Esophagus muscularis mucosa (tissue), 4 donors: Measurements from ENCODE around the gene TAS2R50. TPM values are rescaled to one million over a fixed set of nuclear protein-coding genes. Genes with fewer than 3 reads are reported as not detected.

Experiments
- DNase-seq: peaks from one replicate; pipeline ENCODE4 v3.0.0-alpha.2; 2017; ENCODE audit errors: extremely low spot score
- H3K27ac ChIP-seq, 4 donors: fragments of 200-600 bp; sonication (generic); replicated peaks in 1 of 4; 1 replicate in 3 of 4; 2 replicates in 1 of 4; pipeline ENCODE4 v1.5.1; 2016 to 2019; ENCODE audit warnings: mild to moderate bottlenecking in 1 of 4
- H3K27me3 ChIP-seq, 4 donors: fragments of 200-600 bp; sonication (generic); one replicate each; pipeline versions ENCODE4 v1.5.1 to v1.6.0; 2016 to 2019
- H3K36me3 ChIP-seq, 4 donors: fragments of 200-600 bp; sonication (generic); one replicate each; pipeline ENCODE4 v1.5.1; 2016 to 2019
- H3K4me1 ChIP-seq, 4 donors: fragments of 200-600 bp; sonication (generic); one replicate each; pipeline ENCODE4 v1.5.1; 2016 to 2019
- H3K4me3 ChIP-seq, 4 donors: fragments of 200-600 bp; sonication (generic); 1 replicate in 2 of 4; 2 replicates in 2 of 4; pipeline ENCODE4 v1.5.1; 2016 to 2019; ENCODE audit warnings: mild to moderate bottlenecking in 4 of 4, moderate library complexity in 1 of 4
- H3K9me3 ChIP-seq, 4 donors: fragments of 200-600 bp; sonication (generic); 1 replicate in 3 of 4; 2 replicates in 1 of 4; pipeline ENCODE4 v1.5.1; 2016 to 2019
- EP300 ChIP-seq: sonication (generic); formaldehyde crosslinking; IDR thresholded peaks from one replicate; pipeline ENCODE4 v1.6.1; 2017; ENCODE audit warnings: antibody characterized with exemption
- POLR2A ChIP-seq: fragments of 450-650 bp; IDR thresholded peaks from one replicate; pipeline ENCODE4 v1.6.1; 2017; ENCODE audit warnings: antibody characterized with exemption, moderate library complexity, mild to moderate bottlenecking, low read depth
- POLR2AphosphoS5 ChIP-seq, 2 donors: sonication (generic); formaldehyde crosslinking; IDR thresholded peaks; one replicate each; pipeline ENCODE4 v1.6.1; 2017; ENCODE audit warnings: antibody characterized with exemption in 2 of 2
- WGBS: methylation state at CpG from one replicate; pipeline ENCODE4 v1.1.5; 2018; 5-methylcytosine and 5-hydroxymethylcytosine counted together
- intact Hi-C: fragments of 100-400 bp; cut with DNase I; formaldehyde crosslinking; loops from one replicate; pipeline ENCODE4 v1.15.1; 2023
- total RNA-seq, 4 donors: library from RNA; depleted of rRNA; stranded (reverse); fragments of >200 nt; gene quantifications; one replicate each; pipeline versions ENCODE4 v1.1.0 to v1.2.1, GENCODE V29; 2016
- TF ChIP-seq, protein P1 (sequence below), 3 experiments: fragments of 200-600 bp in 2 of 3; fragments of 450-650 bp in 1 of 3; sonication (generic) in 2 of 3; IDR thresholded peaks; one replicate each; pipeline ENCODE4 v1.5.1; 2017 to 2019; ENCODE audit warnings: antibody characterized with exemption in 3 of 3, mild to moderate bottlenecking in 2 of 3, moderate library complexity in 1 of 3

TAS2R50 gene
- total RNA-seq, 4 donors from 2014 or later = 0.99 to 4.2 (median 1.3) TPM

DNA sequence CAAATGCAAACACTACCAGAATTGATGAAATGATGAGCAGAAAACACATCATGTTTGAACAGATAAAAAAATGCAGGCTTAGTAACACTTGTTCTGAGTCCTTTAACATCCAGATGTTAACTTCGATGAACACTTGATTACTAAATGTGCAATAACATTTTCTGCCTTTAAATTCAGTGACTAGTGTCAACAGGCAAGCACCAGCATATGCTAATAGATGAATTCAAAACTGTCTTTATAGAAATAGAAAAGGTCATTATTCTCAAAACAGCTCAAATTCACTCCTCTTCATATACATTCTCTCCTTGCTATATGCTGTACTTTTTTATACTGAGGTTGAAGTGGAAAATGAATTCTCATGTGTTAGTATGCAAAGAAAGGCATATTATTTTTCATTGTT is 35.8 kb upstream of the TAS2R50 start, which contains the start of gene TAS2R19:
TSS of gene TAS2R19 (minus strand) at position 101 of the 400 bp plus-strand sequence. CDS start at position 52, 49 bp downstream.
- intact Hi-C loops = no loop called here
- TF ChIP-seq, protein P1, sequence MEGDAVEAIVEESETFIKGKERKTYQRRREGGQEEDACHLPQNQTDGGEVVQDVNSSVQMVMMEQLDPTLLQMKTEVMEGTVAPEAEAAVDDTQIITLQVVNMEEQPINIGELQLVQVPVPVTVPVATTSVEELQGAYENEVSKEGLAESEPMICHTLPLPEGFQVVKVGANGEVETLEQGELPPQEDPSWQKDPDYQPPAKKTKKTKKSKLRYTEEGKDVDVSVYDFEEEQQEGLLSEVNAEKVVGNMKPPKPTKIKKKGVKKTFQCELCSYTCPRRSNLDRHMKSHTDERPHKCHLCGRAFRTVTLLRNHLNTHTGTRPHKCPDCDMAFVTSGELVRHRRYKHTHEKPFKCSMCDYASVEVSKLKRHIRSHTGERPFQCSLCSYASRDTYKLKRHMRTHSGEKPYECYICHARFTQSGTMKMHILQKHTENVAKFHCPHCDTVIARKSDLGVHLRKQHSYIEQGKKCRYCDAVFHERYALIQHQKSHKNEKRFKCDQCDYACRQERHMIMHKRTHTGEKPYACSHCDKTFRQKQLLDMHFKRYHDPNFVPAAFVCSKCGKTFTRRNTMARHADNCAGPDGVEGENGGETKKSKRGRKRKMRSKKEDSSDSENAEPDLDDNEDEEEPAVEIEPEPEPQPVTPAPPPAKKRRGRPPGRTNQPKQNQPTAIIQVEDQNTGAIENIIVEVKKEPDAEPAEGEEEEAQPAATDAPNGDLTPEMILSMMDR (IDR thresholded peaks at IDR 0.05) = no peak
- TF ChIP-seq POLR2AphosphoS5 (IDR thresholded peaks at IDR 0.05) (no peak), EP300 (no peak), POLR2A (no peak)
- Histone ChIP-seq H3K4me3 (no peak within 1 kb of the TSS), H3K36me3 (peaks cover 0 to 9% (median 3%) of the 10 kb centered on the region in 4 donors), H3K4me1 (peaks cover 0 to 5% (median 0%) of the 10 kb centered on the region in 4 donors), H3K27ac (no peak within 1 kb of the TSS), H3K27me3 (no peaks in the 10 kb centered on the region), H3K9me3 (no peaks in the 10 kb centered on the region)
- DNase-seq = no peak
- 89% methylated on average over 1 of the region's 1 CpG for WGBS

DNA sequence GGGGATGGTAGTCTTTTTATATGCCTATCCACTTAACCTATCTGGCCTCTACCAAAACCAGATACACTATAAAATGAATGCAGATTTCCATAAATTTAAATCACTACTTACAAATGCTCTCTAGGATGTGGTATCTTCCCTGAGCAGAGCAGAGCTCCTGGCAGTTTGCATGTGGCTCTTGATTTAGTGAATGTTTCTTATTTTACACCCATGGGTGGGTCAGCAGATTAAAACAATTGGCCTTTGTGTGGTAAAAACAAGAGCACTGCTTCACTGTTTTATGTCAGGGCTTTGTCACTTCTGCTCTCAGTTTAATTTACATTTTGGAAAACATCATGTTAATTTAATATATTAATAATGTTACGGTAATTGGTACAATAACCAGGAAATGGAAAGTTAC is 30.2 kb upstream of the TAS2R50 start:
- no peak for DNase-seq
- Histone ChIP-seq H3K27me3 (no peaks in the 10 kb centered on the region), H3K36me3 (no peaks in the 10 kb centered on the region), H3K4me1 (no peaks in the 10 kb centered on the region), H3K9me3 (no peaks in the 10 kb centered on the region), H3K27ac (no peak overlapping the region), H3K4me3 (no peak overlapping the region)
- TF ChIP-seq, protein P1 (IDR thresholded peaks at IDR 0.05) = no peak
- TF ChIP-seq POLR2AphosphoS5 (IDR thresholded peaks at IDR 0.05) (no peak), POLR2A (no peak), EP300 (no peak)
- intact Hi-C loops = loop anchor here (5.0 kb wide), 1 partner anchor 55 kb away; no protein-coding TSS in a partner anchor
- WGBS = 96% methylated on average over 1 of the region's 1 CpG

DNA sequence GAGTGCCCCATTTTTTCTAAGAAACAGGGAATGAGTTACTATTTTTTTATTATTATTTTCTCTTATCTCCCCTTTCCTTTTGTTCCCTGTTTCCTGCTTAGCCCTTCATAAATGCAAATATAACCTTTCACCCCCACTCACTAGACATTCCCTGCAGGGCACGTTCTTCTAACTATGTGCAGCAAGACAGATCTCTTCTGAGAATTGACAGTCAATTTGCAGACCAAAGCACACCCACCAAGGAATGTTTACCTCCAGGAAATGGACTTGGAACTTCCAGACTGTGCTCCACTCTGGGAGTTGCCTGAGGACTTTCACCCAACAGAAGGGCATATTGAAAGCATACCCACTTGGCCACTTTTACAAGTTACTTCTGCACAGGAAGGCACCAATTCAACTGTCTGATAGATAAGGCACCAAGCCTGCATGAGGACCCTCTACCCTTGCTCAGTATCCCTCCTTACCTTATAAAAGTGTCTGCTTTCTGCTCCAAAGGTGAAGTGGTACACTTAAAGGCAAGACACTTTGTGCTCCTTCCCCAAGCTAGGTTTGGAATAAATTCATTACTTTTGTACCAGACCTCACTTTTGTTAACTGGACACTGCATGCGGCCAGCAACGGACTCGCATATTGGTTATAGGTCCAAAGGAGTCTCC is 29.2 kb upstream of the TAS2R50 start:
- TF ChIP-seq, protein P1 (IDR thresholded peaks at IDR 0.05) = no peak
- TF ChIP-seq POLR2AphosphoS5 (IDR thresholded peaks at IDR 0.05) (no peak), POLR2A (no peak), EP300 (no peak)
- intact Hi-C loops = loop anchor here (5.0 kb wide), 1 partner anchor 56 kb away; no protein-coding TSS in a partner anchor
- no peaks in the 10 kb centered on the region for H3K36me3 ChIP-seq

DNA sequence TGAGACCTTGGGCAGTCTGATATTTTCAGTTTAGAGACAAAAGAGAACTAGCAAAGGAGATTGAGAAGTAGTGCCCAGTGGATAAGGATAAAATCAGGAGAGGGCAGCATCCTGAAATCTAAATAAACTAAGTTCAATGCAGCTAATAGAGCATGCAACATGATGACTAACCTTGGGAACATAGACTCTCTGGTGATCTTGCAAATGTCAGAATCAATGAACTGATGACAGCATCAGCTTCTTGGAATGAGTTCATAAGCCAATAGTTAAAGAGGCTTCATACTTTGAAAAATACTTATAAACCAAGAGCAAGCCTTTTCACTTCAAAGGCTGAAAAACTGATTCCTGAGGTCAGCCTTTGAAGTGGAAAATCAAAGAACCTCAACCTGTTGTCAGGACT is 27.5 kb upstream of the TAS2R50 start:
- Histone ChIP-seq H3K4me3 (no peak overlapping the region), H3K27ac (no peak overlapping the region), H3K36me3 (no peaks in the 10 kb centered on the region), H3K9me3 (no peaks in the 10 kb centered on the region), H3K4me1 (no peaks in the 10 kb centered on the region), H3K27me3 (no peaks in the 10 kb centered on the region)
- TF ChIP-seq POLR2AphosphoS5 (IDR thresholded peaks at IDR 0.05) = no peak
- TF ChIP-seq EP300 = no peak
- TF ChIP-seq POLR2A = no peak
- TF ChIP-seq, protein P1 (IDR thresholded peaks at IDR 0.05) = no peak
- intact Hi-C loops = no loop called here
- no peak for DNase-seq

More for the DNA sequence above, 29.2 kb upstream of the TAS2R50 start:
- WGBS = 82% methylated on average over 4 of the region's 4 CpGs
- no peak for DNase-seq
- Histone ChIP-seq H3K4me1 (no peaks in the 10 kb centered on the region), H3K9me3 (no peaks in the 10 kb centered on the region), H3K27me3 (no peaks in the 10 kb centered on the region), H3K4me3 (no peak overlapping the region), H3K27ac (no peak overlapping the region)
